ENCODE data around the gene CTSH.

Gene CTSH

GRCh38 chr15:78944669-78945407 lies at the start of gene CTSH:
CTSH (minus strand) TSS chr15:78945046; CDS start chr15:78944981, 65 bp downstream.
- Mint-ChIP-seq H3K4me3 (peak within 1 kb of the TSS; percentile 60), H3K27ac (no peak within 1 kb of the TSS), H3K27me3 (peaks cover 5% of the 10 kb centered on the region), H3K36me3 (no peaks in the 10 kb centered on the region), H3K4me1 (ENCODE audit: low read depth) (peaks cover 5% of the 10 kb centered on the region), H3K9me3 (ENCODE audit: low read depth) (no peaks in the 10 kb centered on the region)

GRCh38 chr15:78993931-78994530 lies 49.2 kb upstream of the CTSH start:
- no peaks in the 10 kb centered on the region for H3K4me1 Mint-ChIP-seq (ENCODE audit: low read depth)
- H3K27me3 Mint-ChIP-seq = no peaks in the 10 kb centered on the region
- no peaks in the 10 kb centered on the region for H3K36me3 Mint-ChIP-seq
- no peak overlapping the region for H3K27ac Mint-ChIP-seq
- H3K4me3 Mint-ChIP-seq = no peak overlapping the region
- H3K9me3 Mint-ChIP-seq (ENCODE audit: low read depth) = no peaks in the 10 kb centered on the region

GRCh38 chr15:78993257-78993930 lies 48.5 kb upstream of the CTSH start:
- Mint-ChIP-seq H3K27me3 (no peaks in the 10 kb centered on the region), H3K27ac (no peak overlapping the region), H3K36me3 (no peaks in the 10 kb centered on the region)

GRCh38 chr15:78992416-78993256 lies 47.8 kb upstream of the CTSH start:
- Mint-ChIP-seq H3K27ac (no peak overlapping the region), H3K27me3 (no peaks in the 10 kb centered on the region), H3K9me3 (ENCODE audit: low read depth) (no peaks in the 10 kb centered on the region), H3K4me1 (ENCODE audit: low read depth) (no peaks in the 10 kb centered on the region), H3K4me3 (no peak overlapping the region), H3K36me3 (no peaks in the 10 kb centered on the region)

More at GRCh38 chr15:78993257-78993930, 48.5 kb upstream of the CTSH start:
- Mint-ChIP-seq H3K9me3 (ENCODE audit: low read depth) (no peaks in the 10 kb centered on the region), H3K4me3 (no peak overlapping the region), H3K4me1 (ENCODE audit: low read depth) (no peaks in the 10 kb centered on the region)

- Mint-ChIP-seq H3K4me1 (ENCODE audit: low read depth) (no peaks in the 10 kb centered on the region), H3K27ac (no peak overlapping the region), H3K36me3 (no peaks in the 10 kb centered on the region), H3K27me3 (no peaks in the 10 kb centered on the region), H3K9me3 (ENCODE audit: low read depth) (no peaks in the 10 kb centered on the region), H3K4me3 (no peak overlapping the region)
Measured at GRCh38 chr15:78991879-78992278, 47.0 kb upstream of the CTSH start.

- H3K27me3 Mint-ChIP-seq = no peaks in the 10 kb centered on the region
- H3K9me3 Mint-ChIP-seq (ENCODE audit: low read depth) = no peaks in the 10 kb centered on the region
Measured at GRCh38 chr15:78991476-78991875, 46.6 kb upstream of the CTSH start.

GRCh38 chr15:78990278-78990677 lies 45.4 kb upstream of the CTSH start:
- Mint-ChIP-seq H3K36me3 (no peaks in the 10 kb centered on the region), H3K4me3 (no peak overlapping the region), H3K27ac (no peak overlapping the region)

More at GRCh38 chr15:78991476-78991875, 46.6 kb upstream of the CTSH start:
- Mint-ChIP-seq H3K36me3 (no peaks in the 10 kb centered on the region), H3K27ac (no peak overlapping the region), H3K4me3 (no peak overlapping the region), H3K4me1 (ENCODE audit: low read depth) (no peaks in the 10 kb centered on the region)

GRCh38 chr15:78989701-78990240 lies 44.9 kb upstream of the CTSH start:
- Mint-ChIP-seq H3K27me3 (no peaks in the 10 kb centered on the region), H3K36me3 (no peaks in the 10 kb centered on the region), H3K27ac (no peak overlapping the region), H3K9me3 (ENCODE audit: low read depth) (no peaks in the 10 kb centered on the region), H3K4me3 (no peak overlapping the region), H3K4me1 (ENCODE audit: low read depth) (no peaks in the 10 kb centered on the region)

More at GRCh38 chr15:78990278-78990677, 45.4 kb upstream of the CTSH start:
- H3K27me3 Mint-ChIP-seq = no peaks in the 10 kb centered on the region
- H3K9me3 Mint-ChIP-seq (ENCODE audit: low read depth) = no peaks in the 10 kb centered on the region
- H3K4me1 Mint-ChIP-seq (ENCODE audit: low read depth) = no peaks in the 10 kb centered on the region

- no peaks in the 10 kb centered on the region for H3K27me3 Mint-ChIP-seq
- no peak overlapping the region for H3K4me3 Mint-ChIP-seq
- no peaks in the 10 kb centered on the region for H3K4me1 Mint-ChIP-seq (ENCODE audit: low read depth)
- no peaks in the 10 kb centered on the region for H3K36me3 Mint-ChIP-seq
- no peak overlapping the region for H3K27ac Mint-ChIP-seq
- no peaks in the 10 kb centered on the region for H3K9me3 Mint-ChIP-seq (ENCODE audit: low read depth)
Measured at GRCh38 chr15:78988361-78988911, 43.6 kb upstream of the CTSH start.

GRCh38 chr15:78987556-78988360 lies 42.9 kb upstream of the CTSH start:
- no peaks in the 10 kb centered on the region for H3K9me3 Mint-ChIP-seq (ENCODE audit: low read depth)
- H3K27ac Mint-ChIP-seq = no peak overlapping the region
- no peak overlapping the region for H3K4me3 Mint-ChIP-seq
- no peaks in the 10 kb centered on the region for H3K4me1 Mint-ChIP-seq (ENCODE audit: low read depth)
- no peaks in the 10 kb centered on the region for H3K36me3 Mint-ChIP-seq
- no peaks in the 10 kb centered on the region for H3K27me3 Mint-ChIP-seq

- no peak overlapping the region for H3K4me3 Mint-ChIP-seq
- no peaks in the 10 kb centered on the region for H3K4me1 Mint-ChIP-seq (ENCODE audit: low read depth)
- H3K27ac Mint-ChIP-seq = no peak overlapping the region
- H3K36me3 Mint-ChIP-seq = no peaks in the 10 kb centered on the region
- H3K9me3 Mint-ChIP-seq (ENCODE audit: low read depth) = no peaks in the 10 kb centered on the region
- H3K27me3 Mint-ChIP-seq = no peaks in the 10 kb centered on the region
Measured at GRCh38 chr15:78985859-78986475, 41.1 kb upstream of the CTSH start.

- Mint-ChIP-seq H3K27me3 (no peaks in the 10 kb centered on the region), H3K4me3 (no peak overlapping the region), H3K4me1 (ENCODE audit: low read depth) (no peaks in the 10 kb centered on the region), H3K9me3 (ENCODE audit: low read depth) (no peaks in the 10 kb centered on the region), H3K36me3 (no peaks in the 10 kb centered on the region), H3K27ac (no peak overlapping the region)
Measured at GRCh38 chr15:78984041-78984440, 39.2 kb upstream of the CTSH start.

- Mint-ChIP-seq H3K4me3 (no peak overlapping the region), H3K27ac (no peak overlapping the region), H3K4me1 (ENCODE audit: low read depth) (no peaks in the 10 kb centered on the region), H3K36me3 (no peaks in the 10 kb centered on the region), H3K9me3 (ENCODE audit: low read depth) (no peaks in the 10 kb centered on the region), H3K27me3 (no peaks in the 10 kb centered on the region)
Measured at GRCh38 chr15:78983146-78983918, 38.5 kb upstream of the CTSH start.
